Astrocyte of the hippocampus (primary cell): ENCODE results near the gene LY6G6F.

Experiments used
- DNase-seq: peaks from one replicate; pipeline ENCODE4 v3.0.0; 2011; ENCODE audit warnings: low read depth, low spot score

The LY6G6F gene

GRCh38 chr6:31676904-31677303, 29.8 kb upstream of the LY6G6F start:
- no peak for DNase-seq

- no peak for DNase-seq
These were observed 28.7 kb upstream of the LY6G6F start for GRCh38 chr6:31677955-31678354.

- peak; percentile 93 for DNase-seq
These were observed 26.2 kb upstream of the LY6G6F start, which contains the start of gene LY6G5C for GRCh38 chr6:31680226-31681134. LY6G5C (minus strand) TSS chr6:31681067; CDS start chr6:31680373, 694 bp downstream.

GRCh38 chr6:31681135-31681671, 25.5 kb upstream of the LY6G6F start:
- peak; percentile 59 for DNase-seq

- DNase-seq: no peak
These were observed 23.1 kb upstream of the LY6G6F start for GRCh38 chr6:31683591-31683990.

- no peak for DNase-seq
These were observed 20.2 kb upstream of the LY6G6F start for GRCh38 chr6:31686483-31686882.

GRCh38 chr6:31687321-31687720, 19.3 kb upstream of the LY6G6F start:
- no peak for DNase-seq

- DNase-seq: no peak
These were observed 18.6 kb upstream of the LY6G6F start for GRCh38 chr6:31687860-31688693.

- no peak for DNase-seq
These were observed 17.2 kb upstream of the LY6G6F start for GRCh38 chr6:31689249-31690110.

GRCh38 chr6:31690231-31691077, 16.2 kb upstream of the LY6G6F start:
- DNase-seq: no peak

GRCh38 chr6:31691078-31691463, 15.6 kb upstream of the LY6G6F start:
- no peak for DNase-seq

- DNase-seq: no peak
These were observed 15.0 kb upstream of the LY6G6F start for GRCh38 chr6:31691564-31692108.

GRCh38 chr6:31692353-31692752, 14.3 kb upstream of the LY6G6F start:
- no peak for DNase-seq

GRCh38 chr6:31692886-31693285, 13.8 kb upstream of the LY6G6F start:
- no peak for DNase-seq

GRCh38 chr6:31693535-31693934, 13.1 kb upstream of the LY6G6F start:
- DNase-seq: no peak

- DNase-seq: no peak
These were observed 9.1 kb upstream of the LY6G6F start for GRCh38 chr6:31697555-31697954.

- DNase-seq: no peak
These were observed 5.8 kb upstream of the LY6G6F start for GRCh38 chr6:31700740-31701401.

- DNase-seq: peak; percentile 41
These were observed 4.8 kb upstream of the LY6G6F start for GRCh38 chr6:31701666-31702404.

GRCh38 chr6:31702405-31702818, 4.3 kb upstream of the LY6G6F start:
- DNase-seq: no peak
